ENCODE measurements around the gene XPO5. TPM values are rescaled to one million over a fixed set of nuclear protein-coding genes. Genes with fewer than 3 reads are reported as not detected.

Gene XPO5
- polyA plus RNA-seq, 1 donor from 2014 or later: 28.5 TPM

DNA sequence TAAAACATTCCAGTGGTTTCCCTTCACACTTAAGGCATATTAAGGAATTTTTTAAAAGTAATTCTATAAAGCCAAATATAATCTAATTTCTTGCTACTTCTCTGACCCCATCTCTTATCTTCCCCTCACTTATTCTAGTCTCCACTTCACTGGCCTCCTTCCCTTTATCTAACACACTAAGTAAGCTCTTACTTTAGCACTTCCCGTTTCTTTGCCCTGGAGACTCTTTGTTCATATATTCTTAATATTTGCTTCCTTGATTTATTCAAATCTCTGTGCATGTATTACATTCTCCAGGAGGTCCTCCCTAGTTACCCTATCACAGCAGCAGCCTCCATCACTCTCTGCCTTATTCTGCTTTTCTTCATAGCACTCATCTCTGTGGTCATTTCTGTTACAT is 33.0 kb upstream of the XPO5 start:
- no peaks in the 10 kb centered on the region for H4K20me1 ChIP-seq (ENCODE audit: insufficient read depth)
- H3K4me2 ChIP-seq (ENCODE audit: low read length): no peak overlapping the region
- H3K27ac ChIP-seq (ENCODE audit: low read length): no peak overlapping the region
- no peaks in the 10 kb centered on the region for H3F3A ChIP-seq (ENCODE audit: insufficient read depth, low read length, poor library complexity, severe bottlenecking)
- no peak overlapping the region for H3K9ac ChIP-seq (ENCODE audit: low read length)
- H3K9me2 ChIP-seq (ENCODE audit: insufficient read depth, low read length): no peaks in the 10 kb centered on the region
- TF ChIP-seq MXI1 (conservative IDR thresholded peaks at IDR 0.05; ENCODE audit: poor library complexity, severe bottlenecking) (no peak), POLR2AphosphoS5 (IDR thresholded peaks at IDR 0.05) (no peak)
- H3K79me2 ChIP-seq (replicated peaks; ENCODE audit: insufficient read depth, low read length): no peaks in the 10 kb centered on the region
- H3K27me3 ChIP-seq (ENCODE audit: insufficient read depth, low read depth, low read length): no peaks in the 10 kb centered on the region
- no peak overlapping the region for H2AFZ ChIP-seq (ENCODE audit: low read depth, low read length)
- H3K36me3 ChIP-seq (ENCODE audit: insufficient read depth, low read length): no peaks in the 10 kb centered on the region
- H3K9me3 ChIP-seq (ENCODE audit: low read length): no peaks in the 10 kb centered on the region
- no peak overlapping the region for H3K4me3 ChIP-seq (ENCODE audit: low read length)

DNA sequence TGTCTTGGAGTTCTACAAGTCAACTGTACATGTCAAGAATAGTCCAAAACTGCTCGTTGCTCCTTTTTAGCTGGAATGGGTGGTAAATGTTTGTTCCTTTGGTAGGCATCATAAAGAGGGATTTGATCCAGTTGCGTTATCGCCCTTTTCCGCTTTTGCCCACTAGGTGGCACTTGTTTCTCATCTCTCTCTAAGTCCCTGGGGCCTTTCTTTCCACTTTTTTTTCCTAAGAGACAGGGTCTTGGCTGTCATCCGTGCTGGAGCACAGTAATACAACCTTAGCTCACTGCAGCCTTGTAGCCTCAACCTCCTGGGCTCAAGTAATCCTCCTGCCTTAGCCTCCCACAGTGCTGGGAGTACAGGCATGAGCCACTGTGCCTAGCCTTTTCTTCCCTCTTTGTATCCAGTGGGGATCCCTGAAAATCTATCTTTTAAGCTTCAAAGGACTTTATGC is 32.5 kb upstream of the XPO5 start:
- no peak overlapping the region for H3K27ac ChIP-seq (ENCODE audit: low read length)
- no peaks in the 10 kb centered on the region for H4K20me1 ChIP-seq (ENCODE audit: insufficient read depth)
- H3K4me2 ChIP-seq (ENCODE audit: low read length): no peak overlapping the region
- no peaks in the 10 kb centered on the region for H3K9me3 ChIP-seq (ENCODE audit: low read length)
- H3K4me3 ChIP-seq (ENCODE audit: low read length): no peak overlapping the region
- H3K9me2 ChIP-seq (ENCODE audit: insufficient read depth, low read length): no peaks in the 10 kb centered on the region
- H3K79me2 ChIP-seq (replicated peaks; ENCODE audit: insufficient read depth, low read length): no peaks in the 10 kb centered on the region
- no peaks in the 10 kb centered on the region for H3F3A ChIP-seq (ENCODE audit: insufficient read depth, low read length, poor library complexity, severe bottlenecking)
- H3K9ac ChIP-seq (ENCODE audit: low read length): no peak overlapping the region
- no peak overlapping the region for H2AFZ ChIP-seq (ENCODE audit: low read depth, low read length)
- H3K36me3 ChIP-seq (ENCODE audit: insufficient read depth, low read length): no peaks in the 10 kb centered on the region
- H3K27me3 ChIP-seq (ENCODE audit: insufficient read depth, low read depth, low read length): no peaks in the 10 kb centered on the region
- TF ChIP-seq, protein P1, sequence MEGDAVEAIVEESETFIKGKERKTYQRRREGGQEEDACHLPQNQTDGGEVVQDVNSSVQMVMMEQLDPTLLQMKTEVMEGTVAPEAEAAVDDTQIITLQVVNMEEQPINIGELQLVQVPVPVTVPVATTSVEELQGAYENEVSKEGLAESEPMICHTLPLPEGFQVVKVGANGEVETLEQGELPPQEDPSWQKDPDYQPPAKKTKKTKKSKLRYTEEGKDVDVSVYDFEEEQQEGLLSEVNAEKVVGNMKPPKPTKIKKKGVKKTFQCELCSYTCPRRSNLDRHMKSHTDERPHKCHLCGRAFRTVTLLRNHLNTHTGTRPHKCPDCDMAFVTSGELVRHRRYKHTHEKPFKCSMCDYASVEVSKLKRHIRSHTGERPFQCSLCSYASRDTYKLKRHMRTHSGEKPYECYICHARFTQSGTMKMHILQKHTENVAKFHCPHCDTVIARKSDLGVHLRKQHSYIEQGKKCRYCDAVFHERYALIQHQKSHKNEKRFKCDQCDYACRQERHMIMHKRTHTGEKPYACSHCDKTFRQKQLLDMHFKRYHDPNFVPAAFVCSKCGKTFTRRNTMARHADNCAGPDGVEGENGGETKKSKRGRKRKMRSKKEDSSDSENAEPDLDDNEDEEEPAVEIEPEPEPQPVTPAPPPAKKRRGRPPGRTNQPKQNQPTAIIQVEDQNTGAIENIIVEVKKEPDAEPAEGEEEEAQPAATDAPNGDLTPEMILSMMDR (IDR thresholded peaks at IDR 0.05; ENCODE audit: poor library complexity, severe bottlenecking): peak; percentile 84
- TF ChIP-seq EP300 (conservative IDR thresholded peaks at IDR 0.05; ENCODE audit: poor library complexity, severe bottlenecking): no peak
- no peak for TF ChIP-seq TAF1 (IDR thresholded peaks at IDR 0.05; ENCODE audit: low read depth)
- TF ChIP-seq REST (IDR thresholded peaks at IDR 0.05; ENCODE audit: borderline replicate concordance): peak; percentile 25
- TF ChIP-seq MXI1 (conservative IDR thresholded peaks at IDR 0.05; ENCODE audit: poor library complexity, severe bottlenecking): no peak
- TF ChIP-seq POLR2AphosphoS5 (IDR thresholded peaks at IDR 0.05): no peak
- peak; percentile 69 for TF ChIP-seq RAD21 (conservative IDR thresholded peaks at IDR 0.05)
- TF ChIP-seq EZH2 (IDR thresholded peaks at IDR 0.05; ENCODE audit: borderline replicate concordance, insufficient read depth, low read length, poor library complexity, severe bottlenecking): no peak
- peak; percentile 75 for TF ChIP-seq SMC3 (conservative IDR thresholded peaks at IDR 0.05; ENCODE audit: poor library complexity)

DNA sequence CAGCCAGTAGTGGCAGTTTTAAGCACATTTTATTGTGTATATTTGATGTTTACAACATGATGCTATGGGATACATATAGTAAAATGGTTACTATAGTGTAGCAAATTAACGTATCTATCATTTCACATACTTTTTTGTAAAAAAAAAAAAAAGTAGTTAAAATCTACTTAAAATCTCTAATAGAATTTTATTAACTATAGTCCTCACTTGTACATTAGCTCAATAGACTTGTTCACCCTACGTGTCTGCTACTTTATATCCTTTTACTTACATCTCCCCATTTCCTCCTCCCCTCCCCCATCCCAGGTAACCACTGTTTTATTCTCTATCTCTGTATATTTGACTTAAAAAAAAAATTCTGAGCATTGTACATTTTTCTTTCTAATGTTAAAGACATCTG is 30.2 kb upstream of the XPO5 start:
- H3K9ac ChIP-seq (ENCODE audit: low read length): no peak overlapping the region
- no peaks in the 10 kb centered on the region for H3F3A ChIP-seq (ENCODE audit: insufficient read depth, low read length, poor library complexity, severe bottlenecking)
- H3K9me2 ChIP-seq (ENCODE audit: insufficient read depth, low read length): no peaks in the 10 kb centered on the region
- no peak overlapping the region for H3K4me3 ChIP-seq (ENCODE audit: low read length)
- no peak overlapping the region for H2AFZ ChIP-seq (ENCODE audit: low read depth, low read length)
- no peak overlapping the region for H3K4me2 ChIP-seq (ENCODE audit: low read length)
- H3K36me3 ChIP-seq (ENCODE audit: insufficient read depth, low read length): peaks cover 3% of the 10 kb centered on the region
- TF ChIP-seq MXI1 (conservative IDR thresholded peaks at IDR 0.05; ENCODE audit: poor library complexity, severe bottlenecking): no peak
- TF ChIP-seq SMC3 (conservative IDR thresholded peaks at IDR 0.05; ENCODE audit: poor library complexity): no peak
- TF ChIP-seq, protein P1 (IDR thresholded peaks at IDR 0.05; ENCODE audit: poor library complexity, severe bottlenecking): no peak
- TF ChIP-seq REST (IDR thresholded peaks at IDR 0.05; ENCODE audit: borderline replicate concordance): no peak
- no peak for TF ChIP-seq POLR2AphosphoS5 (IDR thresholded peaks at IDR 0.05)
- no peak for TF ChIP-seq EP300 (conservative IDR thresholded peaks at IDR 0.05; ENCODE audit: poor library complexity, severe bottlenecking)
- TF ChIP-seq TAF1 (IDR thresholded peaks at IDR 0.05; ENCODE audit: low read depth): no peak
- TF ChIP-seq EZH2 (IDR thresholded peaks at IDR 0.05; ENCODE audit: borderline replicate concordance, insufficient read depth, low read length, poor library complexity, severe bottlenecking): no peak
- TF ChIP-seq RAD21 (conservative IDR thresholded peaks at IDR 0.05): no peak
- H3K9me3 ChIP-seq (ENCODE audit: low read length): no peaks in the 10 kb centered on the region
- H3K79me2 ChIP-seq (replicated peaks; ENCODE audit: insufficient read depth, low read length): no peaks in the 10 kb centered on the region
- H4K20me1 ChIP-seq (ENCODE audit: insufficient read depth): no peaks in the 10 kb centered on the region
- H3K27ac ChIP-seq (ENCODE audit: low read length): no peak overlapping the region
- no peaks in the 10 kb centered on the region for H3K27me3 ChIP-seq (ENCODE audit: insufficient read depth, low read depth, low read length)
